Dedifferentiated amniotic fluid mesenchymal stem cell (primary cell): Measurements from ENCODE around the gene ADM2.
A peak's percentile ranks its signal among the peaks of the same experiment; 100 is the strongest.
"Not testable (repeated sequence)": the region's sequence is repeated elsewhere in the genome, so short reads cannot be mapped to it uniquely, and the experiment has no call there.

Source experiments
- DNase-seq: peaks from one replicate; pipeline ENCODE4 v3.0.0-alpha.2; 2016; ENCODE audit errors: extremely low spot score

ADM2 gene

DNA sequence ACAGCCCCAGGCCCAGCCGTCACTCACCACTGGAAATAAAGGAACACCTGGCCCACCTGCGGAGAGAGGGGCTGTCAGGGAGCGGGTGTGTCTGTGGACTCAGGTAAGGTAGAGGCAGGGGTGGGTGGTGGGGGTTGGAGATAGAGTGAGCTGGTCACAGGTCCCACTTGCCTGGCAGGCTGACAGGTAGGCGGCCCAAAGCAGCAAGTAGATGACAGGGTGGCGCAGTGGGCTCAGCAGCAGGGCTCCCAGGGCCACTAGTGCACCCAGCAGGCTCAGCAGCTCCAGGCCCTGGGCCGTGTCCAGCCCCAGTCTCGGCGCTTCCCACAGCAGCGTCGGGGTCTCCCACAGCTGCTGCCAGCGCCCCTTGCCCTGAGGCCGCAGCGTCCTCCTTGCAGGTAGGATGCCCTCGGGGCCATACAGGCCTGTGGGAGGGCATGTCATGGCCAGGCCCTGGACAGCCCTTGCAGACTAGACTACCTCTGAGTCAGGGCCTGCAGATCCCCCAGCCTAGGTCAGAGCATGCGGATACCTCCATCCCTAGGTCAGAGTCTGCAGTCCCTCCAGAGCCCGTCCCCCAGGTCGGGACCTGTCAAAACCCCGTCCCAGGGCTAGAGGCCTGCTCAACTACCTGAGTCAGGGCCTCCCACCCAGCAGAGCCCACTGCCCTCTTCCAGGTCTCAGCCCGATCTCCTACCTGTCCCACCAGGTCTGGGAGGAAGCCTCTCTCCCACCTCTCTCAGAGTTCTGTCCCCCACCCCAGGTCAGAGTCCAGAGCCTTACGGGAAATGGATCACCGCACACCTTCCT lies 25.5 kb downstream of the ADM2 start:
- DNase-seq: no peak

DNA sequence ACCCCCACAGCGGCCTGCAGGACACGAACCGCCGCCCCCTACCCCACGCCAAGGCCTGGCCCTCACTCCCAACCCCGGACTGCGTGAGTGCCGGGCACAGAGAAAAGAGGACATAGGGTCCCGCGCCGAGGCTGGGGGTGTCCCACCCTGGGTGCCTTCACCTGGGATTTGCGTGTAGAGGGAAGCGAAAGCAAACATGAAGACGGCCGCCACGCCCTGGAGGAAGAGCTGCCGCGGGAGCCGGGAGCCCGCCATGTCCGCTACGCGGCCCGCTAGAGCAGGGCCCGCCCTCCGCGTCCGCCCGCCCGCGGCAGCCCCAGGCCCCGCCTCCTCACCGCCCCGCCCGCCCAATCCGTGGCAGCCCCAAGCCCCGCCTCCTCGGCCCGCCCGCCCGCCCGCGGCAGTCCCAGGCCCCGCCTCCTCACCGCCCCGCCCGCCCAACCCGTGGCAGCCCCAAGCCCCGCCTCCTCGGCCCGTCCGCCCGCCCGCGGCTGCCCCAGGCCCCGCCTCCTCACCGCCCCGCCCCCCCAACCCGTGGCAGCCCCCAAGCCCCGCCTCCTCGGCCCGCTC lies 26.2 kb downstream of the ADM2 start, which contains the start of gene LMF2:
Gene LMF2 (minus strand): TSS at position 282 of the 570 bp plus-strand sequence. CDS start 27 bp downstream, at position 255.
- no peak for DNase-seq

DNA sequence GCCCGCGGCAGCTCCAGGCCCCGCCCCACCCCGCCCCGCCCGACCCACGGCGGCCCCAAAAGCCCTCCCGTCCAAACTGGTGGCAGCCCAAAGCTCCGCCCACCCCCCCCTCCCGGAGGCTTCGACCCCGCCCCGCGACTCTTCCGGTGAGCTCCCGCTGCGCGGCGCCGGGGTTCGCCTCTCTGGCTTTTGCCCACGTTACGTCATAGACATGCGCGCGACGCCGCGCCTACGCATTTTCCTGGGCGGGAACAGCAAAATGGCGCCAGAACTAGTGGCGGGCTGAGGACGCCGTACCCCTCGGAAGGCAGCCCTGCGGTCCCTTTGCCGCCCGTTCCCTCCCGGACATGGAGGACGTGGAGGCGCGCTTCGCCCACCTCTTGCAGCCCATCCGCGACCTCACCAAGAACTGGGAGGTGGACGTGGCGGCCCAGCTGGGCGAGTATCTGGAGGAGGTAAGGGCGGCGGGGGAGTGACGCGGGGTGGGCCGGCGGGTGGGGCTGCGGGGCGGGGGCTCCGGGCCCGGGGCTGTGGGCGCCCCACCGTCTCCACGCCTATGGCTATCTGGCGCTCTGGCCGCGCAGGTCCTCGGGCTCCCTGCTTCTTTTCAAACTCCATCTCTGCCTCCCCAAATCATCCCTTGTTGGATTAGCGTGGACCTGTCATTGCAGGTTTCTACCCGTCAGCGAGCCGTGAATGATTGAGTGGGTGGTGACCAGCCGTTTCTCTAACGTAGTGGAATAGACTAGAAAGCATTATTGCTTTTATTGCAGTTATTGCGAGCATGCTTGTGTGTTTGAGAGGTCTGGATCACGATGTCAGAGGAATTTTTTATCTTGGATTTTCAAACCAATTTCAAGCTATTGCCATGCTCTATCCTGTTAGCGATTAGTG lies 26.9 kb downstream of the ADM2 start, which contains the start of gene NCAPH2:
Gene NCAPH2 (plus strand): TSS at position 234 of the 894 bp plus-strand sequence. CDS start 114 bp downstream, at position 348.
- DNase-seq: peak; percentile 97

DNA sequence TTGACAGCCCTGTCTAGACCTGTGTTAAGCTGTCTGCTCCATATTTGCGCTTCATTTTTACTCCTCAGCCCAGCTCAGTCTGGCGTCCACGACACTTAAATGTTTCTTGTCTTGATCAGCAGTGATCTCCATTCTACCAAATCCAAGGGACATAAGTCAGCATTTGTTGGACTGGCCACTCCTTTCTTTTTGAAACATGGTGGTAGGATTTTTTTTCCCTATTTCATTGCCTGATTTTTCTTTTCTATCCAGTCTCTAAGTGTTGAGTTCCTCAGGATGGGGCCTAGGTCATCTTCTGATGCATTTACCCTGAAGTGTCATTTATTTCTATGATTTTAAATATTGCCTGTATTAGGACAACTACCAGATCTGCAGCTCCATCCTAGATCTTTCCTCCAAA lies 27.6 kb downstream of the ADM2 start:
- DNase-seq: no peak

DNA sequence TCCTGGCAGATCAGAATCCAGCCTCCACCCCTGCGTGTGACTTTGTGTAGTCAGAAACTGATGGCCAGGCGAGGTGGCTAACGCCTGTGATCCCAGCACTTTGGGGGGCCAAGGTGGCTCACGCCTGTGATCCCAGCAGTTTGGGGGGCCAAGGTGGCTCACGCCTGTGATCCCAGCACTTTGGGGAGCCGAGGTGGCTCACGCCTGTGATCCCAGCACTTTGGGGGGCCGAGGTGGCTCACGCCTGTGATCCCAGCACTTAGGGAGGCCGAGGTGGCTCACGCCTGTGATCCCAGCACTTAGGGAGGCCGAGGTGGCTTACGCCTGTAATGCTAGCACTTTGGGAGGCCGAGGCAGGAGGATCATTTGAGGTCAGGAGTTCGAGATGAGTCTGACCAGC lies 31.8 kb downstream of the ADM2 start:
- DNase-seq: no peak

DNA sequence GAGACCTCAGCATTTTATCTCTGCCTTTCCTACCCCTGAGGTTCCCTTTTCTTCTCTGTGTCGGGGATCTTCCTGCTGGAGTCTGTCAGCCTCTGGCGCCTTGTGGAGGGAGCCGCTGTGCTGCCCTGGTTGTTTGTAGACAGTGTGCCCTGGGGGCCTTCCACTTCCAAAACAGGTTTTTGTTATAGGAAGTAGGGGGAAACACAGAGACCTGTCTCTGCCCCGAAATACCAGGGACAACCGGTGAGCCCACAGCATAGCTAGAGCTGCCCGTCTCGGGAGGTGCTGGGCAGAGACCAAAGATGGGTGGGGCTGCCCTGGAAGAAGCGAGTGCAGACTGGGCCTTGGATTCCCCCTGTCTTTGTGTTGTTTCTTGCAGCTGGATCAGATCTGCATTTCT lies 34.7 kb downstream of the ADM2 start:
- no peak for DNase-seq

DNA sequence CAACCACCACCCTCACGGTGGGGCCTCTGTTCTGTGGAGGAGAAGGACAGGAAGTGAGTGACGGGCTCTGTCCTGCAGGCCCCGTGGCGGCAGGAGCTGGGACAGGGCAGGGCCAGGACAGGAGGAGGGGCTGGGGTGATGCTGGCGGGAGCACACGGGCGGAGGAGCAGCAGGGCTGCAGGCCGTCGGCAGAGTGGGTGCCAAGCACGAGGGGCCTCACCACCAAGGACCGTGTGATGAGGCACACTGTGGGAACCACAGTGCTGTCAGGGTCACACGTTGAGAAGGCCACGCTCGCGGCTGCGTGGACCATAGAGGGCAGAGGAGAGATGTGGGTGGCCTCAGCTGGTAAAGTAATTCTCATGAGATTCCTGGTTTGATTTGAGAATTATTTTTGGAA lies 35.5 kb downstream of the ADM2 start:
- no peak for DNase-seq

DNA sequence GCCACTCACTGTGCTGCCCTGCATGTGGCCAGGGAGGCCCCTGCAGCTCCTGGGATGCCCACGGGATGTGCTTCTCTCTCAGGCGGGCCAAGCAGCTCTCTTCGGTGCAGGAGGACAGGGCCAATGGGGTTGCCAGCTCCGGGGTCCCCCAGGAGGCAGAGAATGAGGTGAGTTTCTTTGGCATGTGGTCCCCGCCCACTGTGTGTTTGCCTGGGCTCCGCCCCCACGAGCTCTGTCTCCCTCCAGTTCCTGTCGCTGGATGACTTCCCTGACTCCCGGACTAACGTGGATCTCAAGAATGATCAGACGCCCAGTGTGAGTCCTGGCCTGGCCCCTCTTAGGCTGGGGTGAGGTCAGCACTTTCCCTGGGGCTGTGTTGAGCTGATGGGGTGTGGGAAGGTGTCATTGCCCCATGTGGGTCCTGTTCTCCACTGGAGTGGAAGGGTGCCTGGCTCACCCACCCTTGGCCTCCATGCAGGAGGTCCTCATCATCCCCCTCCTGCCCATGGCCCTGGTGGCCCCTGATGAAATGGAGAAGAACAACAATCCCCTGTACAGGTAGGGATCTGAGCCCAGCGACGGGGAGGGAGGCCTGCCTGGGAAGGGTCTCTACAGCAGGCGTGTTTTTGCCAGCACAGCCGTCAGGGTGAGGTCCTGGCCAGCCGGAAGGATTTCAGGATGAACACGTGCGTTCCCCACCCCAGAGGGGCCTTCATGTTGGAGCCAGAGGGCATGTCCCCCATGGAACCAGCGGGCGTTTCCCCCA lies 36.3 kb downstream of the ADM2 start:
- no peak for DNase-seq

DNA sequence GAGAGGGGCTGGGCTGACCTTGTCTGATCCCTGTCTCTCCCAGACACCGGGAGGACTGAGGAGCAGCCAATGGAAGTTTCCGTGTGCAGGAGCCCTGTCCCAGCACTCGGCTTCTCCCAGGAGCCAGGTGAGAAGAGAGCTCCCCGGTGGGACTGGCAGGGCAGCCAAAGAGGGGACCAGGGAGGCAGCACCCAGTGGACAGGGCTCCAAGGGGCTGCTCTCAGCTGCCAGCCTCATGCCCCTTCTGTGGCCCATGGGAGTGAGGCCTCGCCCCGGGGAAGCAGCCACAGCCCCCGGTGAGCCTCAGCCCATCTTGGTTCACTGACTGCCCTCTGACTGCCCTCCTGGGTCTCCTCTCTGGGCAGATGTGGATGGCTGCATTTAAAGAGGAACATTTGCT lies 37.3 kb downstream of the ADM2 start:
- DNase-seq: no peak

DNA sequence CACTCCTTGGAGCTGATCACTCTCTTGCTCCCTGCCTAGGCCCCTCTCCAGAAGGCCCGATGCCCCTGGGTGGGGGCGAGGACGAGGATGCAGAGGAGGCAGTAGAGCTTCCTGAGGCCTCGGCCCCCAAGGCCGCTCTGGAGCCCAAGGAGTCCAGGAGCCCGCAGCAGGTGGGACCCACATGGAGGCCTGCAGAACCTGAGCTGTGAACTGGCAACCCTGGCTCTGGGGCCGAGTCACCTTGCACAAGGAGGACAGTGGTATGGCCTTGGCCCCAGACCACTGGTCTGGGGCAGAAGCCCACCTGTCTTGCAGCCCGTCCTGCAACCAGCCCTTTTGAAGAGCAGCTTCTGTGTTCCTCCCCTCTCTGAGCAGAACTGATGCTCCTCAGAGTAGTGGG lies 37.8 kb downstream of the ADM2 start:
- DNase-seq: no peak

DNA sequence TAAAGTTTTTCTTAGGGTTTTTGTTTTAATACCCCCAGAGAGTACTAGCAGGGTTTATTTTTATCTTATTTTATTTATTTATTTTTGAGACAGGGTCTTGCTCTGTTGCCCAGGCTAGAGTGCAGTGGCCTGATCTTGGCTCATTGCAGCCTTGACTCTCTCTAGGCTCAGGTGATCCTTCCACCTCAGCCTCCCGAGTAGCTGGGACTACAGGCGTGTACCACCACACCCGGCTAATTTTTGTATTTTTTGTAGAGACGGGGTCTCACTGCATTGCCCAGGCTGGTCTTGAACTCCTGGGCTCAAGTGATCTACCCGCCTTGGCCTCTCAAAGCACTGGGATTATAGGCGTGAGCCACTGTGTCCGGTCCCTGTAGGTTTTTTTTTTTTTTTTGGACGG lies 38.8 kb downstream of the ADM2 start:
- not testable (repeated sequence) for DNase-seq

DNA sequence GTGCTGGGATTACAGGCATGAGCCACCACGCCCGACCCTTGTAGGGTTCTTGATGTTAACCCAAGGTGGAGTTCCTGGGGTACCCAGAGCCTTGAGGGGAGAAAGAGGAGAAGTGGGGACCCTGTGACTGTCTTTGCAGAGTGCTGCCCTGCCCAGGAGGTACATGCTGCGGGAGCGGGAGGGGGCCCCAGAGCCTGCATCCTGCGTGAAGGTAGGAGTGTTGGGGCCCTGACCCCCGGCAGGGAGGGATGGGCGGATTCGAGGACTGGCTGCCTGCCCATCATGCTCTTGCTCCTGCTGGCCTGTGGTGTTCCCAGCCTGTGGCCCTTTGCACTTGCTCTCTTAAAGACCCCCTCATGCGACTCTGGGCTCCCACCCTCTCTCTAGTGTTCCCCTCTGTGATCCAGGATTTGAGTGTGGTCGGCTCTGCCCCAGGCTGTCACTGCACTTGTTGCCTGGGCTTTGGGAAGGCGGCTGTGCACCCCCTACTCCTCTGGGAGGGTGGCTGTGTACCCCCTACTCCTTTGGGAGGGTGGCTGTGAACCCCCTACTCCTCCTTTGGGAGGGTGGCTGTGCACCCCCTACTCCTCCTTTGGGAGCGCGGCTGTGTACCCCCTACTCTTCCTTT lies 39.6 kb downstream of the ADM2 start:
- DNase-seq: no peak

DNA sequence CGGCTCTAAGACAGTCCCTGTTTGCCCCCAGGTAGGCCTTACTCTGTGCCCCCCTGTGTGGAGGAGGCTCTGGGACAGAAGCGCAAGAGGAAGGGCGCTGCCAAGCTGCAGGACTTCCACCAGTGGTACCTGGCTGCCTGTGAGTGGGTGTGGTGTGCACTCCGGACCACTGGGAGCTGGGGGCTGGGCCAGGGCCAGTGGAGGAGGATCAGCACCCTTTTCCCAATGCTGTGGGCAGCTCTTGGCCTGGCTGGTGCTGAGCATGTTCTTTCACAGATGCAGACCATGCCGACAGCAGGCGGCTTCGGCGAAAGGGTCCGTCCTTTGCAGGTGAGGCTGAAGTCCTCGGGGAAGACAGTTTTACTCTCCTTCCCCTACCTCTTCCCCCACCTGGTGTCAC lies 40.4 kb downstream of the ADM2 start:
- DNase-seq: no peak

DNA sequence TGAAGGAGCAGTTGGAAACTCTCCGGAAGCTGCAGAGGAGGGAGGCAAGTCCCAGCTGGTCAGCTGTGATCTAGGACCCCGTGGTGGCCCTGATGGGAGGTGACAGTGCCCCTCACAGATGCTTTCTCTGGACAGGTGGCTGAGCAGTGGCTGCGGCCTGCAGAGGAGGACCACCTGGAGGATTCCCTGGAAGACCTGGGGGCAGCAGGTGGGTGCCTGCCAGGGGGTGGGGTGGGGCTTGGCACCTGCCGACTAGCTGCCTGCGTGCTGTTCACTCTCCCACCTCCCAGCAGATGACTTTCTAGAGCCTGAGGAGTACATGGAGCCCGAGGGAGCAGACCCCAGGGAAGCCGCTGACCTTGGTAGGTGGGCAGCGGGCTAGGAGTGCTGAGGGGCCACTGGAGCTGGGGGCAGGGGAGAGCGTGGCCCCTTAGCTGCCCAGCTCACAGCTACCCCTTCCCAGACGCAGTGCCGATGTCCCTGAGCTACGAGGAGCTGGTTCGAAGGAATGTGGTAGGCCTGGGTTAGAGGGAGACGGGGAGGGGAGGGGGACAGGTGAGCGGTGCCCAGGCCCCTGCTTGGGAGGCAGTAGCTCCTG lies 41.0 kb downstream of the ADM2 start:
- no peak for DNase-seq

DNA sequence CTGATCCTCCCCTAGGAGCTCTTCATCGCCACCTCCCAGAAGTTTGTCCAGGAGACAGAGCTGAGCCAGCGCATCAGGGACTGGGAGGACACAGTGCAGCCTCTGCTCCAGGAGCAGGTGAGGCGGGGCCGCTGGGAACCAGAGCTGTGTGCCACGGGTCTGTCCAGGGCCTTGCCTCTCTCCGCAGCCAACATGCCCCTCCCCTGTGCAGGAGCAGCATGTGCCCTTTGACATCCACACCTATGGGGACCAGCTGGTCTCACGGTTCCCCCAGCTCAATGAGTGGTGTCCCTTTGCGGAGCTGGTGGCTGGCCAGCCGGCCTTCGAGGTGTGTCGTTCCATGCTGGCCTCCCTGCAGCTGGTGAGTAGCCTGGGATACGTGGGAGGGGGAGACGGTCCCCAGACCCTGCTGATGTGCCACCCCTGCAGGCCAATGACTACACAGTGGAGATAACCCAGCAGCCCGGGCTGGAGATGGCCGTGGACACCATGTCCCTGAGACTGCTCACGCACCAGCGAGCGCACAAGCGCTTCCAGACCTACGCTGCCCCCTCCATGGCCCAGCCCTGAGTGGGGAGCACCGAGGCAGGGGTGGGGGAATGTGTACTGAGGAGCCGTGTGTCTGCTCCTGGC lies 41.6 kb downstream of the ADM2 start:
- no peak for DNase-seq

DNA sequence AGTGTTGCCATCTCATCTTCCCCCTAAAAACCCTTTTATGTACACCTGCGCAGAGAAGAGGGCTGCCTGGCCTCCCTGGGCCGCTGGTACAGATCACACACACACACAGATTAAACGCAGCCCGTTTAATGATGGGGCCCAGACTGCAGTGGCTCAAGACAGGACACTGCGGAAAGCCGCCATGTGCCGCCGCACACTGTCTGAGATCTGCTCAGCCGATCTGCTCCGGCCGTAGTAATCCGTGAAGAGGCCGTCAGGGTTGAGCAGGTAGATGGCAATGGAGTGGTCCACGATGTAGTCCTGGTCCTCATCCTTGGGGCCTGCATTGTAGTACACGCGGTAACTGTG lies 42.1 kb downstream of the ADM2 start:
- DNase-seq: no peak

DNA sequence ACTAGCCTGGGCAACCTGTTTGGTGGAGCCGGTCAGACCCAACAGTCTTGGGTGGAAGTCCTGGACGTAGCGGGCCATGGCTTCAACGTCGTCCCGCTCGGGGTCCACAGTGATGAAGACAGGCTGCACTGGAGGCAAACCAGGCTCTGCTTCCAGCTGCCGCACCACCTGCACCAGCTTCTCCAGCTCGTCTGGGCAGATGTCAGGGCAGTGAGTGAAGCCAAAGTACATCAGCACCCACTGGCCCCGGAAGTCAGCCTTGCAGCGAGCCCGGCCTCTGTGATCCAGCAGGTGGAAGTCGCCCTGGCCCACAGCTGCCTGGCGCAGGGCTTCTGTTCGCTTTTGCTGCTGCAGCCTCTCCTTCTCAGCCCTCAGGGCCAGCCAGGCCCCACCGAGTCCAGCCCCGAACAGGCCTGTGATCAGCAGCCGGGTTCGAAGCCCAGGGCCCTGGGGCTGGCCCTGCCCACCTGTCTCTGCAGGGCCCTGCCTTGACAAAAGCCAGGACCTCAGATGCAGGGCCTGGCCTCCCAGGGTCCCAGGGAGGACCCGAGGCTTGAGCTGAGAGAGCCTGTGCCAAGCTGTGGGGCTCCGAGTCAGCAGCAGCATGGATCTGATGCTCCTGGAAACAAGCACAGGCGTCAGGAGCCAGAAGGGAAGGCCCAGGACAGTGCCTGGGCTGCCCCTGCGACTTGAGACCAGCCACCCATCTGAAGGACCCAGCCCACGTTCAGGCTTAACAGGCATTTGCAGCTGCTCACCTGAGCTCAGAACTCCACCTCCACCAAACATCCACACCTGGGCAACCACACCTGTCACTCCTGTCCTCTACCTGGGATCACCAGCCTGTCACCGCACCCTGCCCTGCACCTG lies 42.7 kb downstream of the ADM2 start:
- DNase-seq: no peak

DNA sequence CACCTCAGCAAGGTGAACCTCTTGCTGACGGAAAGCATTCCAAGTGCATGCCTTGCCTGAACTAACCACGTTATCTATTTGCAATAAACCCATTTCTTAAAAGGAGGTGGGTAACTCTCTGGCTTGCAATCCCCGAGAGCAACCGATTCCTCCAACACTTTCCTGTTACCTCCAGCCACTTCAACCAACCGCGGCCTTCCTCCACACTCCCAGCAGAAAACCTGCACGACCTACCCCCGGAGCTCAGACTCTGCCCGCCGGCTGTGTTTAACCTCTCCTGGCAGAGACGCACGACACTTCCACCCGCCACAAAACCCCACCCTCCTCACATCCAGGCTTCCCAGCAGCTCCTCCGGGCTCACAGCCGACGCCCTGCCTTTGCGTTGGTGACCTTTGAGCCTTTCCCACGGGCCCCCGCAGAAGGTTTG lies 43.3 kb downstream of the ADM2 start:
- no peak for DNase-seq

DNA sequence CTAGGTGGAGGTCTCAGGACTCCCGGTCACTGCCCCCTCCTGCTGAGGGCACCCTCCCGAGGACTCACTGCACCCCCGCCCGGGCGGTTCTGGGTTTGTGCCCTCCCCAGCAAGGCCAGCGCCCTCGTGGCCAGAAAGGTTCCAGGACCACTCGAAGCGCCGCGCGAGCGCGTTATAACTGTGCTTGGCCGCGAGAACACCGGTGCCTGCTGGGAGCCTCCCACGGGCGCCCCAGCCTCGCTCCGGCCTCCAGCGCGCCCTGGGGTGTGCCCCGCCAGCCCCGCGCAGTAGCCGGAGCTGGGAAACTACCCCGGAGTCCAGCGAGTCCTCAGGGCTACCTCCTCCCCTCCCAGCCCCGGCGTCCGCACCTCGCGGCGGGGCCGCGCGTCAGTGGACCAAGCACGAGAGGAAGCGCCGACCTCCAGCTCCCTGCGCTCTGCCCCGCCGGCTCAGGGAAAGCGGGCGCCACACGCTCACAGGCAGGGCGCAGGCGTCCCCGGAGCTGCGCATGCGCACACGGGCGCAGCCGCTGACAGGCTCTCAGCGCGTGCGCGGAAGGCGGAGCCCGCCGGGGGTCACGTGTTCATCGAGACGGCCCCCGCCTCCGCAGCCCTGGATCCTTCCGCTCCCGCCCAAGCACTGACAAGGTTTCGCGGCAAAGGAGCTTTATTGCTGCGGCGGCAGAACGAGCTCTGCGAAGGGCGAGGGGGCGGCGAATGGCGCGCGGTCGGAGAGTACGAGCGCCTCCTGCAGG lies 43.9 kb downstream of the ADM2 start, which contains the start of gene SCO2:
Gene SCO2 (minus strand): TSS at position 495 of the 754 bp plus-strand sequence. CDS start 1,187 bp downstream, outside the sequence.
- DNase-seq: peak; percentile 95
